Stimulated activated CD8-positive, alpha-beta memory T cell treated with anti-CD3 and anti-CD28 coated beads, Interleukin-15, amount 100 ng/mL, for 4 hours (primary cell): Measurements from ENCODE around the gene UBE2J2.

Experiments used
- DNase-seq, 2 donors: peaks; one replicate each; pipeline ENCODE4 v3.0.0-alpha.2; 2020; ENCODE audit warnings: low read depth in 2 of 2

UBE2J2 gene

GRCh38 chr1:1211541-1212441 is 61.9 kb downstream of the UBE2J2 start:
- no peak for DNase-seq

- DNase-seq, result no peak
Observed at GRCh38 chr1:1210726-1211540, 62.7 kb downstream of the UBE2J2 start.

GRCh38 chr1:1208713-1209433 is 64.8 kb downstream of the UBE2J2 start:
- no peak for DNase-seq

- no peak for DNase-seq
Observed at GRCh38 chr1:1207571-1207892, 66.1 kb downstream of the UBE2J2 start.

GRCh38 chr1:1206966-1207531 is 66.6 kb downstream of the UBE2J2 start:
- no peak for DNase-seq

GRCh38 chr1:1206376-1206965 is 67.2 kb downstream of the UBE2J2 start, which contains the start of gene TNFRSF18:
Gene TNFRSF18, minus strand, starts transcription at chr1:1206592. Its CDS starts 21 bp downstream, at chr1:1206571.
- no peak for DNase-seq

- DNase-seq, result no peak
Observed at GRCh38 chr1:1205769-1206375, 67.8 kb downstream of the UBE2J2 start.

- DNase-seq, result no peak
Observed at GRCh38 chr1:1204998-1205768, 68.5 kb downstream of the UBE2J2 start.

- no peak for DNase-seq
Observed at GRCh38 chr1:1204425-1204920, 69.2 kb downstream of the UBE2J2 start.
